Thoracic aorta endothelial cell (primary cell): ENCODE measurements around the gene PRAMEF26. TPM values are rescaled to one million over a fixed set of nuclear protein-coding genes. Genes with fewer than 3 reads are reported as not detected.

Experiments
- total RNA-seq: library from RNA; depleted of rRNA; stranded (reverse); fragments of >200 nt; gene quantifications from 2 replicates; pipeline ENCODE4 v1.2.3, GENCODE V29; 2012

Gene PRAMEF26
- not detected in 2 replicates for total RNA-seq

DNA sequence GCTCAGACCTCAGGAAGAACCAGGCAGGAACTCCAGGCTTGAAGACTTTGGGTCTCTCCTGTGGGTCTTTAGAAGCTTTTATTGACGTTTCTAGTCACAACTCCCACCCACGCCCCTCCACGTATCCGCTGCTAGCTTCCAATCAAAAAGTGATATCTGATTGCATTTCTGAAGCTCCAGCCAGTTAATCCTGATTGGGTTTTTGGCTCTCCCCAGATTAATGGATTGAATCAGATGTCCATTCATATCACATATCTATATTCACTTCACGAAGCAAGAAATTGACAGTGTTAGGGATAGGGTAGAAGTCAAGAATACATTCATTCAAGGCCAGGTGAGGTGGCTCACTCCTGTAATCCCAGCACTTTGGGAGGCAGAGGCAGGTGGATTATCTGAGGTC lies at the start of gene PRAMEF26:
TSS of gene PRAMEF26 (minus strand) at position 101 of the 400 bp plus-strand sequence. CDS start 2,914 bp downstream, outside the sequence.

DNA sequence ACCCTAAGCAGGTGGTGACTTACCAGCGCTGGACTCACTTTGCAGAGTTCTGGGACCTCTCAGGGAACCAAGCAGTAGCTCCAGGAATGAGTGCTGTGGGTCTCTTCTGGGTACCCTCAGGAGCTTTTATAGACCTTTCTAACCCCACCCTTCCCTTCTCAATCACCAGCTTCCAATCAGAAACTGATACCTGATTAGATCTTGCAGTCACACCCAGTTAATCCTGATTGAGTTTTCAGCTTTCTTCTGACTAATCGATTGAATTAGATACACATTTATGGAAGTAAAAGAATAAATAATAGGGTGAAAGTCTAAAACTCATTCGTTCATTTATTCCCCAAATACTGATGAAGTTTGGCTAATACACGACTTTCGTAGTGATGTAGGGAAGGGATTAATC lies 45.5 kb upstream of the PRAMEF26 start, which contains the start of gene PRAMEF13:
TSS of gene PRAMEF13 (minus strand) at position 101 of the 400 bp plus-strand sequence. CDS start 1,820 bp downstream, outside the sequence.

DNA sequence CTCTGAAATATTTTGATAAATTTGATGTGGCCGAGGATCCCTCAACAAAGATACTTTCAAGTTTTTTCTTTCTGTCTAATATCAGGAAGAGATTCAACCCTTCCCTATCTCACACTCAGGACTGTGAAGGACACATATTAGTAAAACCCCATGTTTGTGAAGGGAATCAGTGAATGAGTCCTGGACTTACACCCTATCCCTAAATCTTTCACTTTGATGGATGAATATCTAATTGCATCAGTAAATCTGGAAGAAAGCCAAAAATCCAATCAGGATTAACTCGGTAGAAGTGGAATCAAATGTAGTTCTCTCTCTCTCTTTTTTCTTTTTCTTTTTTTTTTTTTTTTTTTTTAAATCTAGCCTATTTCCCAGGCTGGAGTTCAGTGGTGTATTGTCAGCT lies 15.7 kb upstream of the PRAMEF26 start, which contains the start of gene PRAMEF9:
TSS of gene PRAMEF9 (plus strand) at position 301 of the 400 bp plus-strand sequence. CDS start 3,433 bp downstream, outside the sequence.

DNA sequence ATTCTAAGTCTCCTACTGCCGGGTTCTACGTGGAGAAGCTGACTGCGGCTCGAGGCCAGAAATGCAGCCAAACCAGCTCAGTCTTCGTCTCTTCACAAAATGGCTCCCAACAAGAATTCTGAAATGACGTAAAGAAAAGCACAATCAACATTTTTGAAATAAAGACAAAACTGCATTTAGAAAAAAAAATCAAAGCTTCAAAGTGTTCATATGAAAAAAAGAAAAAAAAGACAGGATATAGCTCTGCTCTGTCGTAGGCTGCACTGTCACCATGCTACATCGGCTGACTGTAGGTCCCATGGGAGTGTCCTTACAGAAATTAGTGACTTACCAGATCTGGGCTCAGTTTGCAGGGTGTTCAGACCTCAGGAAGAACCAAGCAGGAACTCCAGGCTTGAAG lies 9.7 kb upstream of the PRAMEF26 start, which contains the start of gene HNRNPCL4:
TSS of gene HNRNPCL4 (minus strand) at position 101 of the 400 bp plus-strand sequence. CDS start 164 bp downstream, outside the sequence.

DNA sequence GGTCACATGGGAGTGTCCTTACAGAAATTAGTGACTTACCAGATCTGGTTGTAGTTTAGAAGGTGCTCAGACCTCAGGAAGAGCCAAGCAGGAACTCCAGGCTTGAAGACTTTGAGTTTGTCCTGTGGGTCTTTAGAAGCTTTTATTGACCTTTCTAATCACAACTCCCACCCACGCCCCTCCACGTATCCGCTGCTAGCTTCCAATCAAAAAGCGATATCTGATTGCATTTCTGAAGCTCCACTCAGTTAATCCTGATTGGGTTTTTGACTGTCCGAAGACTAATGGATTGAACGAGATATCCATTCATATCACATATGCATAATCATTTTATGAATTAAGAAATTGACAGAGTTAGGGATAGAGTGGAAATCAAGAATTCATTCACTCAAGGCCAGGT lies 39.1 kb downstream of the PRAMEF26 start, which contains the start of gene HNRNPCL2:
TSS of gene HNRNPCL2 (minus strand) at position 101 of the 400 bp plus-strand sequence. CDS start 454 bp downstream, outside the sequence.

Other genes with a start within 250 kb of the PRAMEF26 start
- not detected in 2 replicates for gene PRAMEF7, start 239.4 kb downstream of the PRAMEF26 start, total RNA-seq
- gene PRAMEF6, start 208.4 kb downstream of the PRAMEF26 start, total RNA-seq, result not detected in 2 replicates
- not detected in 2 replicates for gene PRAMEF27, start 99.4 kb downstream of the PRAMEF26 start, total RNA-seq
- gene HNRNPCL3, start 95.2 kb downstream of the PRAMEF26 start, total RNA-seq, result not detected in 2 replicates
- not detected in 2 replicates for gene PRAMEF25, start 85.2 kb downstream of the PRAMEF26 start, total RNA-seq
- not detected in 2 replicates for gene HNRNPCL2, start 39.2 kb downstream of the PRAMEF26 start, total RNA-seq
- gene HNRNPCL4, start 9.6 kb upstream of the PRAMEF26 start, total RNA-seq, result not detected in 2 replicates
- gene PRAMEF9, start 15.8 kb upstream of the PRAMEF26 start, total RNA-seq, result not detected in 2 replicates
- not detected in 2 replicates for gene PRAMEF13, start 45.4 kb upstream of the PRAMEF26 start, total RNA-seq
- not detected in 2 replicates for gene PRAMEF18, start 70.1 kb upstream of the PRAMEF26 start, total RNA-seq
- gene PRAMEF5, start 98.2 kb upstream of the PRAMEF26 start, total RNA-seq, result not detected in 2 replicates
- gene PRAMEF8, start 129.1 kb upstream of the PRAMEF26 start, total RNA-seq, result not detected in 2 replicates
- not detected in 2 replicates for gene PRAMEF33, start 147.5 kb upstream of the PRAMEF26 start, total RNA-seq
- not detected in 2 replicates for gene PRAMEF15, start 159.6 kb upstream of the PRAMEF26 start, total RNA-seq
- not detected in 2 replicates for gene PRAMEF14, start 191.1 kb upstream of the PRAMEF26 start, total RNA-seq
- not detected in 2 replicates for gene PRAMEF19, start 215.9 kb upstream of the PRAMEF26 start, total RNA-seq
- not detected in 2 replicates for gene PRAMEF17, start 233.6 kb upstream of the PRAMEF26 start, total RNA-seq